HG03439 (cell line): Measurements from ENCODE around the gene XIRP2.

Source experiments
- ATAC-seq: cut with Tn5 transposase; IDR thresholded peaks from one replicate; pipeline ENCODE4 v1.9.1; 2021; ENCODE audit warnings: mild to moderate bottlenecking, moderate library complexity; ENCODE audit not compliant: unreplicated experiment

The XIRP2 gene

DNA sequence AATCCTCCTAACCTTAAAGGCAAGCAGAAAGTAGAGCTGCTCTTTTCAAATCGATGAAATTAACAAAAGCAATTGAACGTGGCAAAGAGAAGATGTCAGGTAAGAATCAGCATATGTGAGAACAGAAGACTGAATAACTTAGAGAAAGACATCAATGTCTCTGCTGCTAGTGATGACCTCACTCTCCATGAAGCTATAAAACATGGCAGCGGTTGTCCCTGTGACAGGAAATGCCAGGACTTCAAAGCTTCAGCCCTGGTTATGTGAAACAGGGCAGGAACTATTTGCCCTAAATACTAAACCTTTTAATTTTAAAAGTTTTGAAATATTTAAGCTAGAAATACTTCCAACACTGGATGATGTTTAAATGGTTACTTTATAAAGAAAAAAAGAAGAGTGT is 383.7 kb downstream of the XIRP2 start:
- ATAC-seq, result no peak

DNA sequence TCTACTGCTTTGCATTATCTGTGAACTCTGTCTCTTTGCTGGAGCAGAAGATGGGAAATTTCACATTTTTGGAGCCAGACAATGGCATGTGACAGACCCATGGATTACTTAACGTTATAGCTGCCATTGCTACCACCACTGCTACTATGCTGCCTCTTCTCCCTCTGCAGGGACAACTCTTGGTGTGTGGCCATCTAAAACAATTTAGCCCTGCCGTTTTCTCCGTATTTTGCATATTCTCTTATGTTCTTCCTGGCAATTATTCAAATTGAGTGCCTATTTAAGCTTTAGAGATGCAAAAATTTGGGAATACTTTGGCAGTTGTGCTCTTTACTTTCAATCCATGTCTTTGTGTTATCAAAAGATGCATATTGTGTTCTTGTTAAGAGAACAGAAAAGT is 386.8 kb downstream of the XIRP2 start:
- no peak for ATAC-seq

DNA sequence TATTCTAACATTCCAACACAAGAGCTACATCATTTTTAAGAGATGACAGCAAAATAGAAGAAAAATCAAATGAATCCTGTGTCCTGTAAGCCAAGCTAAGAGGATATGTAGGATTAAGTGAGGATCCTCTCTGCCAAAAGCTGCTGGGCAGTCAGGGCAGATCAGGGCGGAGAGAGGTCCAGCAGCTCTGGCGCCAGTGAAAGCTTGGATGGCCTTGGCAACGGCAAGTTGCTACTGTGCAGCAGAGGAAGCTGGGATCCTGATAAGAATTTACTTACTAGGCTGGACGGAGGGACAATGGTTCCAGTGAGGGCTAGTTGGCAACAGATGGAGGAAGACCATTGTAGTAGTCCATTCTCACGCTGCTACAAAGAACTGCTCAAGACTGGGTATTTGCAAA is 391.5 kb downstream of the XIRP2 start:
- no peak for ATAC-seq

DNA sequence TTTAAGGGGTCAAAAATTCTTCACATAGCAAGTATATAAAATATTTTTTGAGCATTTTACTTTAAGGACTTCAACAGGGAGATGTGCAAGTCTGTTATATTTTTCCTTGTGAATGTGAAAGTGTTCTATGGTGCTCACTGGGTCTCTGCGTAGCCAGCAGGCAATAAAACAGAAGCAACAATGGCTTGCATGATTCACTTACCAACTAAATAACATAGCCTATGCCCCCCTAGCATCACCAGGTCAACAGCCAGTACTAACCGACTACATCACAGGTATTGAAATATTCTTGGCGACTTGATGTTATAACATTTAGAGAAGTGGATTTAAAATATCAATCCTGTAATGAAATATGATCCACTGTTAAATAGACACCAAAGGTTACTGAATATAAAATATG is 398.9 kb downstream of the XIRP2 start:
- ATAC-seq, result no peak

DNA sequence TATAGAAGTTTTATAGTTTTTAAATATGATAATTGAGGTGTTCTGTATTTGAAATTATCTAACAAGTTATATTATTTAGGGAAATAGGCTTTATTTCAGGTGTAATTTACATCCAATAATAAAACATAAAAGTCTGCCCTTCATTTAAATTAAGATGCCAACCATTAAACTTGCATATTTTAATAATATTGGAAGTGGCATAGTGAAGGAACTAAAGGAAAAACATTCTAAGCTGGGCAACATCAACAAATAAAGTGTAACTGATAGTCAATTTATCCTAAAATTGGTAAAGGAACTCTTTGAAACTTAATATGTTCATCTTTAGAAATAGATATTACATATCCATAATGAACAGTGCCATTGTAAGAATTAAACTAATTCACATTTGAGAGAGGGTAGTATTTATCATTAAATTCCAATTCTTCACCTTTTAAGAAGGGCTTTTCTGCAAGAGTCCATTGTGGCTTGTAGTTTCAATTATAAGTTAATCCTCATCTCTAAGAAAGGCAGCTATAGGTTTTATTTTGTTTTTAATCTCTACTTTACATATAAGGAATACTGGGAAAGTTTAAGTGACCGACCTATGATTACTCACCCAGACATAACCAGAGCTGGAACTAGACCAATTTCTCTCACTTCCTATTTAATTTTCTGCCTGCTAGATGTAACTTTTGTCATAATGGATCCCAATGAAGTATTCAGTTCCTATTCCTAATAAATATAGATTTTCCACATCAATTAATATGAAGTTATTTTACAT is 401.6 kb downstream of the XIRP2 start:
- ATAC-seq, result no peak

DNA sequence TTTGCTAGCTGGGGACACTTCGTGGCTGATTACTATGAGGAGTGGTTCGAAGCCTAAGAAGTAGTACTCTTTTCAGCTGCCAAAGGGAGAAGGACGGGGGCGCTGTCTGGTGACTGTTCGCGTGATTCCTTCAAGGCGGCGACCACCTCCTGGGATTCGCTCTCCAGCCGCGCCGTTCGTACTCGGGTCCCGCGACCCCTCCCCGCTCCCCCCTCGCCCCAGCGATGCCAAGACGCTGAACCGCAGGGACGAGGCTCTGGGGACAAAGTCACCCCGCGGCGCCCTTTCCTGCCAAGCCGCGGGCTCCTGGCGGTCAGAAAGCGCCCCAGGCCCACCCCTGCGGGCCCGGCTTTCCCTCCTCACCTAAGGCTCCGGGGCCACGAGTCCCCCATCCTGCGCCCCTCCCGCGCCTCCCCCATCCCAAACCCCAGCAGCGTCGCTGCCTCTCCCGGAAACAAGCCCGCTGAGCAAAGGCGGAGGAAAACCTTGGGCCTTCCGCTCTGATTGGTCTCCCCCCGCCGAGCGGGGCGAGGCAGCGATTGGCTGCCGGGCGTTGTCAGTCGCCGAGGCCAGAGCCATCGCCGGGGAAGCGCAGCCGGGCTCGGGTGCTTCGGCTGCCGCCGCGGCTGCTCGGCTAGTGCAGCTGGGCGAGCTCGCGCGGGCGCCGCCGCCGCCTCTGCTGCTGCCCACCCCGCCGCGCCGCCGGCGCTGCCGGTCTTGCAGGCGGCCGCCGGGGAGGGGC is 404.3 kb downstream of the XIRP2 start, which contains the start of gene B3GALT1:
Gene B3GALT1, plus strand, starts transcription at position 572 of the 742 bp plus-strand sequence.
- peak; percentile 99 for ATAC-seq

DNA sequence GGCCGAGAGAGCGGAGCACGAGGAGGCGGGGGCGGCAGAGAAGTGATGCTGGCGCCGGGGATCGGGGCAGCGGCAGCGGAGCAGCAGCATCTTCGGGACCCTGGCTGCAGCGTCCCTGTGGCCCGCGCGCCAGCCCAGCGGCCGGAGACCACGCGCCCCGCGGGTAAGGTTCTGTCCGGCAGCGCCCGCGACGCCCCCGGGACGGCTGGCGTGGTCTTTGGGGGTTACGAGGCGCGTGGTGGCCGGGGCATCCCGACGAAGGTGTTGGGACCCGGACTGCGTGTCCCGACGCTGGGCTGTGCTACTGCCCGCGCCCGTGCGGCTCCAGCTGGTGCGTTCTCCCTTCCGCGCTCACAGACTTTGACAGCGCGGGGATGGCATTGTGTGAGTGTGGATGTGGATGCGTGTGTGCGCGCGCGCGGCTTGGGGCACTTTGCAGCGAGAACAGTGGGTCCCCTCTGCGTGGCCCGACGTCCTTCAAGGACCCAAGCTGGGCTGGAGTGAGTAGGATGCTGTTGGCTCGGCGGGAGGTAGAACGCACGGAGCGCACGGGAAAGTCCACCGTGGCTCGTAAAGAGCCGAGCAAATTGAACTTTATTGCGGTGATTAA is 405.0 kb downstream of the XIRP2 start:
- no peak for ATAC-seq

DNA sequence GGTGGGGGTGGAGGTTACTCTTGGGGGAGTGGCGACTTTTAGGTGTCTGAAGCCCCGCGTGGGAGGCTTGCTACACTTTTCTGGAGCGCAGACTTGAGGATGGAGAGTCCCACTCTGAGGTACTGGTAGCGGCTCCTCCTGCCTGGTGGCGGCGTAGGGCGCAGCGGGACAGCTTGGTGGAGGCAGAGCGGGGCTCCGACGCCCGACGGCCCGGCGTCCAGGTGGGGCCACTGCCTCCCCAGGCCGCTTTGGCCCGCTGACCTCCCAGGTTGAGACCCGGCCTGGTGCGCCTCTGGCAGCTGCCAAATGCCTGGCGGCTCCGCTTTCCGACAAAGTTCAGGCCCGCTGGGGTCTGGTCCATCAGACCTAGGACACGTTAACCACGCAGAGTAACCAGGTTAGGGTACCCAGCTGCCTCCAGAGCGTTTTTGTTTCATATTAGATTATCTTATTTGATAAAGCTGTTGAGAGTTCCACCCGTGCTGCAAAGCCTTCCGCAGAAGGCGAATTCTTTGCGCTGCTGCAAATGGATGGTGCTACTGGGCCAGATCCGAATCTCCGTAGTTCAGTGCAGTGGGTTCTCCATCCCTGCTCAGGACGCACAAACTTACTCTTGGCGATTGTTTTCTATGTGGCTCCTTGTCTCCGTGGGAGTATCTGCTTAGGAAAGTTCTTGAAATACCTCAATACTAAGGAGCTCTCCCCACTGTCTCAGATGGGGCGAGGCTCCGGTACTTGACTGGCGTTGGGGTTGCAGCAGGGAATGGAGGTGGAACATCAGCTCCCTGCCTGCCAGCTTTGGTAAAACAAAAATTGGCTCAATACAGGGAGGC is 405.9 kb downstream of the XIRP2 start:
- ATAC-seq, result no peak

DNA sequence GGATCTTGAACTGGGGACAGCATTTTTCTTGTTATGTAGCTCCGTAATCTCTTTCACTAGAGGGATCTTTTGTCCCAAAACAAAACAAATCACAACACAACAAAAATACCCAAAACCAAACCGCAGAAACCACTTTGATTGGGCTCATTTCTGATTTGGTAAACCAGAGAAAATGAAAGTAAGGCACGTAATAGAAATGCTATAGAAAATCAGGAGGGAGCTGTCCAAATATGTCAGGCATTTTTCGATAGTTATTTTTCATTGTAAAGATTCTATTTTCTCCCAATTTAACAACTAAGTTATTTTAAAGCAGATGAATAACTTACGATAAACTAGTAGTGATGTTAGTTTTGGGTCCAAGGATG is 406.5 kb downstream of the XIRP2 start:
- no peak for ATAC-seq

DNA sequence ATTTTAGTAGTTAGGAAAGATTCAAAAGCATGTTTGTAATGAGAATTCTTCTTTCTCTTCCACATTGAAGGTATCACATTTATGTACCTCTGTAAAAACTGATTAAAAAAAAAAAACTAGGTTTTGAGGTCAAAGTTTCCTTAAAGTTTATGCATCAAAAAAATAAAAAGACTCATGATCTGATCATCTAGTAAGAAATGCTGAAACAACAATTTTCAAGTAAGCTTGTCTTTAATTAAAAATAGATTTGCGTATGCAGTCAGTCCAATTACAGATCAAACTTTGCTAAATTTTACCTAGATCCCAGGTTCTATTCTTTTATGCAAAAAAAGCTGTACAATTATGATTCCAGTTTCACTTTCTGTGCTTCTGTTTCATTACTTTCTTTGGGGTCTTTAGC is 409.0 kb downstream of the XIRP2 start:
- no peak for ATAC-seq

DNA sequence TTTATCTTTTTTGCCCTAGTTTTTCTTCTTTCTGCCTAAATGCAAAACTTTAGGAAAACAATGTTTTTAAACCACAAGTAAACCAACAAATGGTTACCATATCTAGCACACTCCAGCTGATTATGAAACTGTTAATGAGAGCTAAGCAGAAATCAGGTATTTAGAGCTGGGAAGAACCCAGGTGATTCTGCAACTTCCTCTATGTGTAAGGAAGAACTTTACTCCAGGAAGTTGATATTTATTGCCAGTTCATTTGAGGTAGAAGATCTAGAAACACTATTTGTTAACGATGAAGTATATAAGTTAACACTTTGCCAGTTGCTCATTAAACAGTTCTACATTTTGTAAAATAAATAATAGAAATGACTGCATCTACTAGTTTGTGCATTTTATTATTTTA is 409.7 kb downstream of the XIRP2 start:
- no peak for ATAC-seq
